GM12874 (cell line): ENCODE measurements around the gene AKAP12.

Experiments used
- CTCF ChIP-seq: IDR thresholded peaks from 2 replicates; pipeline ENCODE4 v1.5.1; 2011; ENCODE audit warnings: low read depth, mild to moderate bottlenecking, control low read depth, low read length, moderate library complexity; ENCODE audit not compliant: insufficient read depth

Gene AKAP12

GRCh38 chr6:151252634-151253033 is 12.9 kb downstream of the AKAP12 start:
- no peak for TF ChIP-seq CTCF

- TF ChIP-seq CTCF, result no peak
Measured at GRCh38 chr6:151254451-151255081, 14.8 kb downstream of the AKAP12 start.

- TF ChIP-seq CTCF, result no peak
Measured at GRCh38 chr6:151255811-151256210, 16.0 kb downstream of the AKAP12 start.

- no peak for TF ChIP-seq CTCF
Measured at GRCh38 chr6:151257985-151258445, 18.2 kb downstream of the AKAP12 start.

- TF ChIP-seq CTCF, result no peak
Measured at GRCh38 chr6:151260205-151260604, 20.4 kb downstream of the AKAP12 start.

GRCh38 chr6:151263035-151263434 is 23.3 kb downstream of the AKAP12 start:
- no peak for TF ChIP-seq CTCF

GRCh38 chr6:151263967-151264366 is 24.2 kb downstream of the AKAP12 start:
- TF ChIP-seq CTCF, result no peak
